ENCODE data around the gene EFNA1. TPM values are rescaled to one million over a fixed set of nuclear protein-coding genes. Genes with fewer than 3 reads are reported as not detected.

EFNA1 gene
- total and polyA plus RNA-seq, 2 of the 13 experiments (the other 11 are each of a cell fraction or from before 2014, with no cell fraction given): 81.8 to 874 TPM

GRCh38 chr1:155124503-155125463 is 2.9 kb upstream of the EFNA1 start (continued):
- TF ChIP-seq REL (CRISPR knock-in tag; conservative IDR thresholded peaks at IDR 0.05) (peak; percentile 53; the same call in 1 of the 2 replicates), ZNF282 (IDR thresholded peaks at IDR 0.05; ENCODE audit: partially characterized antibody) (no peak), CAMTA2 (CRISPR knock-in tag; IDR thresholded peaks at IDR 0.05; ENCODE audit: borderline replicate concordance) (no peak), TGIF2 (CRISPR knock-in tag; IDR thresholded peaks at IDR 0.05) (no peak), ZNF543 (CRISPR knock-in tag; IDR thresholded peaks at IDR 0.05) (no peak), RARA (CRISPR knock-in tag; IDR thresholded peaks at IDR 0.05) (peak; percentile 51; the same call in 1 of the 2 replicates), SNAPC2 (CRISPR knock-in tag; IDR thresholded peaks at IDR 0.05) (no peak), KLF16 (CRISPR knock-in tag; IDR thresholded peaks at IDR 0.05) (no peak), ZNF556 (CRISPR knock-in tag; IDR thresholded peaks at IDR 0.05; ENCODE audit: borderline replicate concordance) (no peak), ZNF605 (CRISPR knock-in tag; IDR thresholded peaks at IDR 0.05) (0 out of 2 replicates have a peak, but pooled peaks have one; percentile 25), FOXO1 (CRISPR knock-in tag; IDR thresholded peaks at IDR 0.05) (no peak; the same call in 1 of the 2 replicates), MED1 (CRISPR knock-in tag; IDR thresholded peaks at IDR 0.05) (peak; percentile 64), ZBTB49 (CRISPR knock-in tag; IDR thresholded peaks at IDR 0.05; ENCODE audit: borderline replicate concordance) (no peak), ZSCAN20 (CRISPR knock-in tag; IDR thresholded peaks at IDR 0.05; ENCODE audit: borderline replicate concordance) (no peak), FOSL2 (CRISPR knock-in tag; IDR thresholded peaks at IDR 0.05) (no peak), KDM4B (CRISPR knock-in tag; IDR thresholded peaks at IDR 0.05) (no peak), ZNF746 (CRISPR knock-in tag; IDR thresholded peaks at IDR 0.05) (no peak), HMG20A (CRISPR knock-in tag; IDR thresholded peaks at IDR 0.05; ENCODE audit: borderline replicate concordance) (no peak; the same call in 1 of the 2 replicates), SMAD3 (CRISPR knock-in tag; IDR thresholded peaks at IDR 0.05) (no peak), CC2D1A (CRISPR knock-in tag; IDR thresholded peaks at IDR 0.05) (no peak), TAF1 (CRISPR knock-in tag; IDR thresholded peaks at IDR 0.05) (no peak), TOPORS (CRISPR knock-in tag; IDR thresholded peaks at IDR 0.05) (no peak), AHR (CRISPR knock-in tag; IDR thresholded peaks at IDR 0.05) (no peak), RAD21 (CRISPR knock-in tag; IDR thresholded peaks at IDR 0.05) (no peak), MATR3 (CRISPR knock-in tag; IDR thresholded peaks at IDR 0.05) (no peak), CCDC6 (CRISPR knock-in tag; IDR thresholded peaks at IDR 0.05) (no peak), ONECUT2 (CRISPR knock-in tag; IDR thresholded peaks at IDR 0.05) (no peak), HNRNPK (IDR thresholded peaks at IDR 0.05; ENCODE audit: low read depth, low read length, poor library complexity, severe bottlenecking) (no peak), ZFP62 (CRISPR knock-in tag; IDR thresholded peaks at IDR 0.05) (no peak), PPARG (CRISPR knock-in tag; conservative IDR thresholded peaks at IDR 0.05) (no peak; the same call in 1 of the 2 replicates), ZNF264 (CRISPR knock-in tag; IDR thresholded peaks at IDR 0.05) (no peak), IKZF4 (CRISPR knock-in tag; IDR thresholded peaks at IDR 0.05; ENCODE audit: borderline replicate concordance, low read depth, not compliant biosample characterization) (no peak)

Data from HepG2 (cell line).